ENCODE measurements around the gene PIGV.

- TF ChIP-seq SUZ12 (IDR thresholded peaks at IDR 0.05; ENCODE audit: extremely low read depth, insufficient read depth, insufficient read length) (no peak), YY1 (IDR thresholded peaks at IDR 0.05; ENCODE audit: insufficient read depth, insufficient read length) (no peak)
These were observed 43.3 kb downstream of the PIGV start for GRCh38 chr1:26831059-26831458.

All from NT2/D1 (cell line).